Adrenal gland (tissue), 12 donors: ENCODE data around the gene CEP104. TPM values are rescaled to one million over a fixed set of nuclear protein-coding genes. Genes with fewer than 3 reads are reported as not detected.

Experiments used
- DNase-seq, 7 donors: peaks; one replicate each; pipeline ENCODE4 v3.0.0-alpha.2; 2019 to 2020
- H3K27ac ChIP-seq, 5 donors: fragments of 200-600 bp; sonication (generic) in 4 of 5; 1 replicate in 3 of 5; 2 replicates in 2 of 5; pipeline versions ENCODE4 v1.5.1 to v1.8.0; 2016 to 2020; ENCODE audit warnings: mild to moderate bottlenecking in 1 of 5
- H3K27me3 ChIP-seq: fragments of 200-600 bp; 2 replicates; pipeline ENCODE4 v1.8.0; 2021
- H3K36me3 ChIP-seq, 2 donors: fragments of 200-600 bp; replicated peaks in 1 of 2; 1 replicate in 1 of 2; 2 replicates in 1 of 2; pipeline versions ENCODE4 v1.5.1 to v1.8.0; 2018 to 2022
- H3K4me1 ChIP-seq, 2 donors: fragments of 200-600 bp; replicated peaks in 1 of 2; 1 replicate in 1 of 2; 2 replicates in 1 of 2; pipeline versions ENCODE4 v1.5.1 to v1.8.0; 2018 to 2021
- H3K4me3 ChIP-seq, 4 donors: fragments of 200-600 bp; sonication (generic) in 3 of 4; one replicate each; pipeline ENCODE4 v1.5.1; 2016 to 2018
- H3K9me3 ChIP-seq, 3 donors: fragments of 200-600 bp; sonication (generic) in 1 of 3; replicated peaks in 1 of 3; 1 replicate in 2 of 3; 2 replicates in 1 of 3; pipeline versions ENCODE4 v1.5.1 to v1.8.0; 2016 to 2021
- CTCF ChIP-seq, 6 experiments: fragments of 450-650 bp in 4 of 6; fragments of 200-600 bp in 2 of 6; sonication (generic) in 1 of 6; IDR thresholded peaks; 1 replicate in 5 of 6; 2 replicates in 1 of 6; pipeline versions ENCODE4 v1.5.1 to v1.8.0; 2016 to 2021; ENCODE audit warnings: antibody characterized with exemption in 6 of 6, mild to moderate bottlenecking in 2 of 6, moderate library complexity in 1 of 6
- POLR2A ChIP-seq, 2 donors: fragments of 450-650 bp; IDR thresholded peaks; one replicate each; pipeline ENCODE4 v1.6.1; 2017; ENCODE audit warnings: antibody characterized with exemption in 2 of 2, mild to moderate bottlenecking in 2 of 2, moderate library complexity in 1 of 2
- WGBS, 4 donors: extraction: QIAGEN DNeasy Blood & Tissue Kit in 2 of 4; methylation state at CpG; one replicate each; pipeline versions ENCODE4 v1.1.5 to v1.1.7; 2013 to 2017; 5-methylcytosine and 5-hydroxymethylcytosine counted together
- intact Hi-C, 2 donors: fragments of 100-400 bp; cut with DNase I; formaldehyde crosslinking; loops; one replicate each; pipeline versions ENCODE4 v1.14.1 to v1.15.0; 2022 to 2023
- polyA plus RNA-seq, 3 donors: library from polyadenylated mRNA; stranded (reverse); fragments of 200-250 nt in 2 of 3; fragments of 350-450 nt in 1 of 3; fragmentation: Illumina TruSeq in 1 of 3; extraction: RNeasy Lipid Tissue Mini Kit (QIAGEN cat#74804) in 1 of 3; gene quantifications; one replicate each; pipeline ENCODE4 v1.2.3, GENCODE V29; 2013 to 2014
- total RNA-seq, 9 donors: library from RNA; depleted of rRNA in 4 of 9; stranded (reverse); fragments of >200 nt in 4 of 9; fragments of 120-200 nt in 1 of 9; fragmentation: NEBNext Ultra II Directional in 1 of 9; extraction: Animal tissue kit (Norgen Biotek cat#: 25700) in 1 of 9; gene quantifications; one replicate each; pipeline versions ENCODE4 v1.1.0 to v1.2.4, GENCODE V29; 2013 to 2023
- donor health status: healthy with polysubstance abuse.
- donor health status: Bipolar disorder and iron deficiency.
- donor health status: DM: yes; HTN: yes; CAD: no.
- donor health status: DM: no; HTN: no; CAD: no.
- donor health status: DM: no; HTN: no; CAD: no.
- donor health status: DM: yes; HTN: yes; CAD: no.

Gene CEP104
- total and polyA plus RNA-seq, 12 donors = 13.6 to 80.9 (median 38.1) TPM

GRCh38 chr1:3880429-3881192, 23.6 kb upstream of the CEP104 start:
- Histone ChIP-seq H3K4me3 (no peak overlapping the region), H3K27ac (no peak overlapping the region), H3K4me1 (no peaks in the 10 kb centered on the region), H3K9me3 (peaks cover 0 to 7% (median 0%) of the 10 kb centered on the region in 3 donors), H3K27me3 (no peaks in the 10 kb centered on the region), H3K36me3 (peaks cover 0 to 7% of the 10 kb centered on the region in 2 donors)
- no peak for DNase-seq
- WGBS, 4 donors = 77 to 93% (median 89%) methylated on average over 10 to 20 of the region's 20 CpGs
- intact Hi-C loops = no loop called here
- TF ChIP-seq POLR2A (IDR thresholded peaks at IDR 0.05) = no peak
- TF ChIP-seq CTCF (IDR thresholded peaks at IDR 0.05) = no peak

GRCh38 chr1:3879787-3880428, 22.9 kb upstream of the CEP104 start:
- H3K9me3 ChIP-seq = peaks cover 0 to 7% (median 0%) of the 10 kb centered on the region in 3 donors
- H3K4me1 ChIP-seq = no peaks in the 10 kb centered on the region
- H3K36me3 ChIP-seq = peaks cover 0 to 10% of the 10 kb centered on the region in 2 donors
- no peaks in the 10 kb centered on the region for H3K27me3 ChIP-seq
- no peak for DNase-seq
- 70 to 84% (median 74%) methylated on average over 8 to 9 of the region's 9 CpGs for WGBS, 4 donors
- intact Hi-C loops = no loop called here
- no peak overlapping the region for H3K4me3 ChIP-seq
- TF ChIP-seq POLR2A (IDR thresholded peaks at IDR 0.05) = no peak
- no peak for TF ChIP-seq CTCF (IDR thresholded peaks at IDR 0.05)
- H3K27ac ChIP-seq = no peak overlapping the region

- intact Hi-C loops = no loop called here
- Histone ChIP-seq H3K9me3 (peaks cover 0 to 7% (median 0%) of the 10 kb centered on the region in 3 donors), H3K4me1 (no peaks in the 10 kb centered on the region), H3K36me3 (peaks cover 0 to 11% of the 10 kb centered on the region in 2 donors), H3K4me3 (no peak overlapping the region), H3K27me3 (no peaks in the 10 kb centered on the region), H3K27ac (no peak overlapping the region)
- no peak for DNase-seq
- no peak for TF ChIP-seq POLR2A (IDR thresholded peaks at IDR 0.05)
- TF ChIP-seq CTCF (IDR thresholded peaks at IDR 0.05) = no peak
- WGBS, 4 donors = 95 to 98% (median 98%) methylated on average over 7 of the region's 7 CpGs
Measured at GRCh38 chr1:3879099-3879498, 22.1 kb upstream of the CEP104 start.

- Histone ChIP-seq H3K36me3 (peaks cover 0 to 19% of the 10 kb centered on the region in 2 donors), H3K4me3 (no peak overlapping the region), H3K27me3 (no peaks in the 10 kb centered on the region), H3K27ac (no peak overlapping the region), H3K4me1 (no peaks in the 10 kb centered on the region), H3K9me3 (peaks cover 0 to 7% (median 0%) of the 10 kb centered on the region in 3 donors)
- WGBS, 4 donors = 87 to 95% (median 93%) methylated on average over 8 to 16 of the region's 16 CpGs
- TF ChIP-seq CTCF (IDR thresholded peaks at IDR 0.05) (no peak), POLR2A (IDR thresholded peaks at IDR 0.05) (no peak)
- DNase-seq = no peak
- intact Hi-C loops = no loop called here
Measured at GRCh38 chr1:3876716-3877115, 19.7 kb upstream of the CEP104 start.
